ENCODE data around the gene MORC2. TPM values are rescaled to one million over a fixed set of nuclear protein-coding genes. Genes with fewer than 3 reads are reported as not detected.

Gene MORC2
- total and polyA plus RNA-seq, 9 of the 15 experiments (the other 6 are each of a cell fraction or from before 2014, with no cell fraction given) = 3.3 to 34.7 (median 16.7) TPM

DNA sequence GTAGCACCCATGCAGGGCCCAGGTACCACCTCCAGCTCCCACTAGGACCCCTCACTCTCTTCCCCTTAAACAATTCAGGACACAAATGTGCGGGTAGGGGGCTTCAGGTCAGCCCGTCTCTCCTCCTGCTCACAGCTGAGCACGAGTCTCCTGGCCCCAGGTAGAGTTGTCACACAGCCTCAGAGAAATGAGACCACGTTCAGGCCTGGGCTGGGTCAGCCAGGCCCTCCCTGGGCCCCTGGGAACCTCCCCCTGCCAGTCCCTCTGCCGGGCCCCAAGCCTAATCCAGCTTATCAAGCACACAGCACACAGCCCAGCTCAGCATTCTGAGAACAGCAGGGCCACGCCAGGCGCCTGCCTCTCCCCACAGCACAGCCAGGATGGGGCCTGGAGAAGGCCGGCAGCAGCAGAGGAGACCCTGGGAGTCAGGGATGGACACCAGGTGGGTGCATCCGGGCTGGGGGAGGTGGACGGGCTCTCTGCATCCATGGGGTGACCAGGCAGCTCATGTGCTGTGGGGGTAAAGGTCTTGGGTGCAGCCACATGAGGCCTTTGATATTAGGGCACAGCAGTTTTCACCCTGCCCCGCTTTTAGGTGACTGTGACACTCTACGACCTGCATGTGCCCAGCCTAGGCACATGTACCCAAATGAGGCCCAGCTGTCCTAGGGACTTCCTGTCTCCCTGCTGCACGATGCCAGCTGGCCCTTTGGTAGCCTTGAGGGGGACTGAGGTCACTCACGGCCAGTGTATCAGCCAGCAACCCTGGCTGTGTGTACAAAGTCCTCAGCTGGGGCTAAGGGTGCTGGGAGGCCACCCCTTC is 87.0 kb downstream of the MORC2 start (continued):
- TF ChIP-seq ETV5 (CRISPR knock-in tag; IDR thresholded peaks at IDR 0.05; ENCODE audit: low read depth) (0 out of 2 replicates have a peak, but pooled peaks have one; percentile 6), HDAC8 (tag; IDR thresholded peaks at IDR 0.05) (no peak), HNRNPH1 (optimal IDR thresholded peaks at IDR 0.05; ENCODE audit: low read depth, low read length) (no peak), NCOR1 (IDR thresholded peaks at IDR 0.05) (peak; percentile 78), KDM1A (IDR thresholded peaks at IDR 0.05) (peak in 1 of 2 experiments; percentile 30; a peak in 2 of 4 replicates), CHD7 (IDR thresholded peaks at IDR 0.05; ENCODE audit: low read depth, low read length) (no peak), E2F4 (CRISPR knock-in tag; IDR thresholded peaks at IDR 0.05; ENCODE audit: low read depth) (no peak), CREB1 (IDR thresholded peaks at IDR 0.05) (no peak), CREB1 (CRISPR knock-in tag; IDR thresholded peaks at IDR 0.05) (no peak)
- TF ChIP-seq, protein P1, sequence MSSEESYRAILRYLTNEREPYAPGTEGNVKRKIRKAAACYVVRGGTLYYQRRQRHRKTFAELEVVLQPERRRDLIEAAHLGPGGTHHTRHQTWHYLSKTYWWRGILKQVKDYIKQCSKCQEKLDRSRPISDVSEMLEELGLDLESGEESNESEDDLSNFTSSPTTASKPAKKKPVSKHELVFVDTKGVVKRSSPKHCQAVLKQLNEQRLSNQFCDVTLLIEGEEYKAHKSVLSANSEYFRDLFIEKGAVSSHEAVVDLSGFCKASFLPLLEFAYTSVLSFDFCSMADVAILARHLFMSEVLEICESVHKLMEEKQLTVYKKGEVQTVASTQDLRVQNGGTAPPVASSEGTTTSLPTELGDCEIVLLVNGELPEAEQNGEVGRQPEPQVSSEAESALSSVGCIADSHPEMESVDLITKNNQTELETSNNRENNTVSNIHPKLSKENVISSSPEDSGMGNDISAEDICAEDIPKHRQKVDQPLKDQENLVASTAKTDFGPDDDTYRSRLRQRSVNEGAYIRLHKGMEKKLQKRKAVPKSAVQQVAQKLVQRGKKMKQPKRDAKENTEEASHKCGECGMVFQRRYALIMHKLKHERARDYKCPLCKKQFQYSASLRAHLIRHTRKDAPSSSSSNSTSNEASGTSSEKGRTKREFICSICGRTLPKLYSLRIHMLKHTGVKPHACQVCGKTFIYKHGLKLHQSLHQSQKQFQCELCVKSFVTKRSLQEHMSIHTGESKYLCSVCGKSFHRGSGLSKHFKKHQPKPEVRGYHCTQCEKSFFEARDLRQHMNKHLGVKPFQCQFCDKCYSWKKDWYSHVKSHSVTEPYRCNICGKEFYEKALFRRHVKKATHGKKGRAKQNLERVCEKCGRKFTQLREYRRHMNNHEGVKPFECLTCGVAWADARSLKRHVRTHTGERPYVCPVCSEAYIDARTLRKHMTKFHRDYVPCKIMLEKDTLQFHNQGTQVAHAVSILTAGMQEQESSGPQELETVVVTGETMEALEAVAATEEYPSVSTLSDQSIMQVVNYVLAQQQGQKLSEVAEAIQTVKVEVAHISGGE (CRISPR knock-in tag; IDR thresholded peaks at IDR 0.05) = no peak

Measured in K562 (cell line).